AG04450 (cell line): ENCODE results near the gene RPUSD3. TPM values are rescaled to one million over a fixed set of nuclear protein-coding genes. Genes with fewer than 3 reads are reported as not detected.
"Not testable (repeated sequence)": the region's sequence is repeated elsewhere in the genome, so short reads cannot be mapped to it uniquely, and the experiment has no call there.

Experiments used
- CTCF ChIA-PET: fragments of 300-600, 350-600 bp; formaldehyde crosslinking; extraction: SDS; loops from one replicate; lab custom pipeline; 2022; ENCODE audit warnings: antibody characterized with exemption, inconsistent platforms; lab: Charles Lee
- POLR2A ChIA-PET: fragments of 350-600 bp; formaldehyde crosslinking; extraction: SDS; loops from one replicate; lab custom pipeline; 2021; ENCODE audit warnings: antibody characterized with exemption, inconsistent platforms; lab: Yijun Ruan, JAX
- DNase-seq: peaks from one replicate; pipeline ENCODE4 v3.0.0-alpha.2; 2011; ENCODE audit warnings: low read depth, low spot score
- H3K27ac ChIP-seq: one replicate; pipeline ENCODE4 v1.5.1; 2012; ENCODE audit warnings: low read depth, low read length, control low read depth
- H3K27me3 ChIP-seq: one replicate; pipeline ENCODE4 v1.6.0; 2012; ENCODE audit warnings: low read length; ENCODE audit not compliant: control insufficient read depth, insufficient read depth
- H3K4me3 ChIP-seq: 2 replicates; pipeline ENCODE4 v1.5.1; 2011; ENCODE audit warnings: mild to moderate bottlenecking, low read depth, low read length, control low read depth
- H3K9me3 ChIP-seq: 2 replicates; pipeline ENCODE4 v1.5.1; 2012; ENCODE audit warnings: low read length; ENCODE audit not compliant: control insufficient read depth, insufficient read depth
- polyA plus RNA-seq: library from polyadenylated mRNA; depleted of rRNA; stranded (reverse); fragments of >200 nt; gene quantifications from 2 replicates; pipeline ENCODE4 v1.2.3, GENCODE V29; 2011
- TF ChIP-seq, protein P1 (sequence below): IDR thresholded peaks from 2 replicates; pipeline ENCODE4 v1.5.1; 2011; ENCODE audit warnings: low read depth, low read length, control low read depth, inconsistent platforms

The RPUSD3 gene
- polyA plus RNA-seq, 1 experiment: 29.0 TPM

DNA sequence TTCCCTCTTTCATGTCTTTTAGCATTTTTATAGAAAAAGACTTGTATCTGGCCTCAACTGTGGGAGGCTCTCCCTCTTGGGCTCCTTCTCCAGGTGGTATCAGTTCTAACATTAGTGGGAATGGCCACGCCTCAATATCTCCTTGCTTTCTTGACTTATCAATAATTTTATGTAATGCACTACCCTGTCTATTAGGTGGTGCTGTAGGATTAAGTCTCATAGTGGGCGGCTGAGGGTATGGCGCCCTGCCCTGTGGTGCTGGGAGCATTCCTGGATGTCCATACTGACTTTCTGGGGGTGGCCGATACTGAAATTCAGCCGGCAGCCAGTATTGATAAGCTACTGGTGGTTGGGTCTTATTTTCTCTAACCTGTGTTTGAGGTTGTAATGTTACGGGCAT lies 8.7 kb upstream of the RPUSD3 start:
- CTCF ChIA-PET: interaction anchor here (0.7 kb wide), 1 partner anchor 81 kb away, joined by 3 read pairs; the partner anchor contains the start of gene CRELD1
- no peaks in the 10 kb centered on the region for H3K9me3 ChIP-seq
- no peak for DNase-seq
- TF ChIP-seq, protein P1, sequence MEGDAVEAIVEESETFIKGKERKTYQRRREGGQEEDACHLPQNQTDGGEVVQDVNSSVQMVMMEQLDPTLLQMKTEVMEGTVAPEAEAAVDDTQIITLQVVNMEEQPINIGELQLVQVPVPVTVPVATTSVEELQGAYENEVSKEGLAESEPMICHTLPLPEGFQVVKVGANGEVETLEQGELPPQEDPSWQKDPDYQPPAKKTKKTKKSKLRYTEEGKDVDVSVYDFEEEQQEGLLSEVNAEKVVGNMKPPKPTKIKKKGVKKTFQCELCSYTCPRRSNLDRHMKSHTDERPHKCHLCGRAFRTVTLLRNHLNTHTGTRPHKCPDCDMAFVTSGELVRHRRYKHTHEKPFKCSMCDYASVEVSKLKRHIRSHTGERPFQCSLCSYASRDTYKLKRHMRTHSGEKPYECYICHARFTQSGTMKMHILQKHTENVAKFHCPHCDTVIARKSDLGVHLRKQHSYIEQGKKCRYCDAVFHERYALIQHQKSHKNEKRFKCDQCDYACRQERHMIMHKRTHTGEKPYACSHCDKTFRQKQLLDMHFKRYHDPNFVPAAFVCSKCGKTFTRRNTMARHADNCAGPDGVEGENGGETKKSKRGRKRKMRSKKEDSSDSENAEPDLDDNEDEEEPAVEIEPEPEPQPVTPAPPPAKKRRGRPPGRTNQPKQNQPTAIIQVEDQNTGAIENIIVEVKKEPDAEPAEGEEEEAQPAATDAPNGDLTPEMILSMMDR: no peak
- no peak overlapping the region for H3K4me3 ChIP-seq
- POLR2A ChIA-PET: no interaction called here
- H3K27ac ChIP-seq: no peak overlapping the region
- H3K27me3 ChIP-seq: peaks cover 2% of the 10 kb centered on the region

DNA sequence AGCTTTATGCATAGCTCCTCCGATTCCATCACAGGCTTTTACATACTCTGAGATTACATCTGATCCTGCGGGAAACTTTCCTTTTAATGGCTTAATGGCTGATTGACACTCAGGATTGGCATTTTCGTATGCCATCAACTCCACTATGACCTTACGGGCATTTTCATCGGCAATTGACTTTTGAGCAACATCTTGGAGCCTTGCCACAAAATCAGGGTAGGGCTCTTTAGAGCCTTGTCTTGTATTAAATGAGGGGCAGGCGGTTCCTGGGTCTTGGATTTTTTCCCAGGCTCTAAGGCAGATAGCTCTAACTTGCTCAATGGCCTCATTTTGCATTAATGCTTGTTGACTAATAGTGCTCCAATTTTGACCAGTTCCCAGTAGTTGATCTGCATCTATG lies 8.1 kb upstream of the RPUSD3 start:
- H3K9me3 ChIP-seq, H3K4me3 ChIP-seq, H3K27me3 ChIP-seq, DNase-seq, H3K27ac ChIP-seq, CTCF ChIA-PET, POLR2A ChIA-PET: not testable (repeated sequence)

DNA sequence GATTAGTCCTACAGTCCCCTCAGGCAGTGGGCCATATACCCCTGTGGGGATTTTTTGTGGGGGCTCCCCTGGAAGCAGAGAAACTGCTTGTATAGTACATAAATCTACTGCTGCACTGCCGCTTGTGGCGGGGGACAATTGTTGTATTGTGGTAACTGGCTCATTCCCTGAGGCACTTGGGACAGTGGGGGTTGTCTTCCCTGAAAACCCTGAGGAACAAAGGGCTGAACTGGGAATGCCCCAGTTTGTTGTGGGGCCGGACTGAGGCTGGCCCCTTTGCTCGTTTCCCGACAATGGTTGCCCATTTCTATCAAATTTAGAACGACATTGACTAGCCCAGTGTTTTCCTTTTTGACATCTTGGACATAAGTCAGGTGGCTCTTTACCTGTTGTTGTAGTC lies 7.6 kb upstream of the RPUSD3 start:
- H3K27me3 ChIP-seq, DNase-seq, H3K4me3 ChIP-seq, H3K27ac ChIP-seq, H3K9me3 ChIP-seq, POLR2A ChIA-PET: not testable (repeated sequence)
- CTCF ChIA-PET: interaction anchor here (1.1 kb wide), 1 partner anchor 95 kb away, joined by 9 read pairs; no protein-coding TSS in a partner anchor

DNA sequence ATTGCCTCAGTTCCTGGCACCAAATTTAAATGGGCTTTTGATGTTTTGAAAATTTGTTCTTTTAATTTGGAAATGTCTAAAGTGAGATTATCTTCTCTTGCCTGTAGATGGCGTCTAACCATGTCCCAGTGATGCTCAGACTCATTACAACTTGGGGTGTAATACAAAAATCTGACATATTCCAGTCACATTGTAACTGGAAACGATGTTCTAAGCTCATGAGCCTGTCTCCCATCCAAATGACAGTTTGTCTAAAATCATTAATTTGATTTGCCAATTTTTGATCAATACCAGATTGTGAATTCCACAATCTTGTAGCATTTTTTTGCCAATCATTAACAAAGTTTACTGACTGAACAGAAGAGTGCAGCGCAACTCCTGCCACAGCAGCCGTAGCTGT lies 5.1 kb upstream of the RPUSD3 start:
- CTCF ChIA-PET: interaction anchor here (0.6 to 1.5 kb wide), 23 partner anchors 9 to 343 kb away, joined by 3 to 14 read pairs (median 4); partner anchors contain the start of genes CRELD1 and IL17RE
- H3K27me3 ChIP-seq: not testable (repeated sequence)

DNA sequence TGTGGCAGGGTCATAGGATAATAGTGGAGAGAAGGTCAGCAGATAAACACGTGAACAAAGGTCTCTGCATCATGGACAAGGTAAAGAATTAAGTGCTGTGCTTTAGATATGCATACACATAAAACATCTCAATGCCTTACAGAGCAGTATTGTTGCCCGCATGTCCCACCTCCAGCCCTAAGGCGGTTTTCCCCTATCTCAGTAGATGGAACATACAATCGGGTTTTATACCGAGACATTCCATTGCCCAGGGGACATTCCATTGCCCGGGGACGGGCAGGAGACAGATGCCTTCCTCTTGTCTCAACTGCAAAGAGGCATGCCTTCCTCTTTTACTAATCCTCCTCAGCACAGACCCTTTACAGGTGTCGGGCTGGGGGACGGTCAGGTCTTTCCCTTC lies 4.1 kb upstream of the RPUSD3 start:
- H3K27ac ChIP-seq, POLR2A ChIA-PET, H3K4me3 ChIP-seq, H3K9me3 ChIP-seq, DNase-seq, H3K27me3 ChIP-seq: not testable (repeated sequence)
- CTCF ChIA-PET: interaction anchor here (1.0 to 1.5 kb wide), 9 partner anchors 10 to 203 kb away, joined by 3 to 14 read pairs (median 4); partner anchors contain the start of gene IL17RE

More for the DNA sequence above, 5.1 kb upstream of the RPUSD3 start:
- H3K4me3 ChIP-seq, H3K27ac ChIP-seq, DNase-seq, H3K9me3 ChIP-seq, POLR2A ChIA-PET: not testable (repeated sequence)
- TF ChIP-seq, protein P1: peak; percentile 56

DNA sequence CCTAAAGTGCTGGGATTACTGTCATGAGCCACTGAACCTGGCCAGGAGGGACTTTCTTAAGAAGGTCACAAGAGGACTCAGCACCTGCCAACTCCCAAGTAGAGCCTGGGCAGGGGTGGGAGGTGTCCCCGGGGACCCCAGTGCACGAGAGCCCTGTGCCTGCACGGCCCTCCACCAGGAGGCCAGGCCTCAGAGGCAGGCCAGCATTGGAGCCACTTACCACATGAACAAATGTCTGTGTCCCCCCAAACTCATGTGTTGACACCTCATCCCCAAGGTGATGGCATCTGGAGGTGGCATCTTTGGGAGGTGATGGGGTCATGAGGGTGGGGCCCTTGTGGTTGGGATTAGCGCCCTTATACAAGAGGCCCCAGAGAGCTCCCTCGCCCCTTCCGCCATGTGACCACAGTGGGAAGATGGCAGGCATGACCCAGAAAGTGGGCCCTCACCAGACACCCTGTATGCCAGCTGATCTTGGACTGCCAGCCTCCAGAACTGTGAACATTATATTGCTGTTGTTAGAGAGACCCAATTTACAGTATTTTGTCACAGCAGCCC lies 3.2 kb upstream of the RPUSD3 start:
- DNase-seq: no peak
- Histone ChIP-seq H3K27me3 (no peaks in the 10 kb centered on the region), H3K4me3 (no peak overlapping the region), H3K27ac (no peak overlapping the region), H3K9me3 (peaks cover 4% of the 10 kb centered on the region; the same call in 1 of the 2 replicates)
- CTCF ChIA-PET: interaction anchor here (0.8 to 1.5 kb wide), 3 partner anchors 67 to 87 kb away, joined by 3 to 4 read pairs (median 4); partner anchors contain the start of gene CRELD1
- POLR2A ChIA-PET: interaction anchor here (0.6 kb wide), 1 partner anchor 44 kb away, joined by 3 read pairs; no protein-coding TSS in a partner anchor
- TF ChIP-seq, protein P1: no peak
